HCT116 (cell line): ENCODE measurements around the gene ACOX3. TPM values are rescaled to one million over a fixed set of nuclear protein-coding genes. Genes with fewer than 3 reads are reported as not detected.

Experiments used
- ATAC-seq: fragments of 200-7000 bp; cut with Tn5 transposase; 2 replicates; pipeline ENCODE4 v1.9.1; 2020; ENCODE audit warnings: mild to moderate bottlenecking, moderate library complexity
- BruUV-seq: library from RNA; stranded (reverse); fragments of 400-500 nt; replicated peaks from 2 replicates; lab custom pipeline; 2021; lab: Mats Ljungman, UMichigan
- CTCF ChIA-PET: fragments of 300-600 bp; sonication (Branson Sonifier 250); formaldehyde crosslinking; loops from one replicate; lab custom pipeline; 2021; ENCODE audit warnings: antibody characterized with exemption; lab: Charles Lee
- POLR2A ChIA-PET: fragments of 300-600, 350-600 bp; sonication (Branson Sonifier 250); formaldehyde crosslinking; loops from one replicate; lab custom pipeline; 2021; ENCODE audit warnings: antibody characterized with exemption; lab: Charles Lee
- RAD21 ChIA-PET, 2 experiments: fragments of 300-600 bp; sonication (Branson Sonifier 250); formaldehyde crosslinking; loops; one replicate each; lab custom pipeline; 2023; ENCODE audit warnings: low total read pairs in 2 of 2; ENCODE audit not compliant: uncharacterized antibody in 2 of 2, unreplicated experiment in 2 of 2, low non-redundant PET in 1 of 2; lab: Charles Lee
- DNase-seq: peaks from one replicate; pipeline ENCODE4 v3.0.0-alpha.2; 2010; ENCODE audit warnings: low read depth, low spot score
- H2AFZ ChIP-seq: fragments of 200-600 bp; shearing (Covaris generic), sonication (generic); 2 replicates; pipeline ENCODE4 v1.6.1; 2017; ENCODE audit warnings: low read depth, mixed run types, mixed read lengths, antibody characterized with exemption, low read length; ENCODE audit not compliant: poor library complexity, severe bottlenecking
- H3K27ac ChIP-seq: 2 replicates; pipeline ENCODE4 v1.5.1; 2012; ENCODE audit warnings: low read depth, low read length
- H3K27me3 ChIP-seq: fragments of 200-600 bp; sonication (generic); 2 replicates; pipeline ENCODE4 v1.6.1; 2016; ENCODE audit warnings: mixed run types, low read length, mixed read lengths; ENCODE audit not compliant: insufficient read depth
- H3K36me3 ChIP-seq, 2 experiments: fragments of 200-500 bp in 1 of 2; fragments of 200-600 bp in 1 of 2; sonication (Bioruptor generic) in 1 of 2; sonication (generic) in 1 of 2; 2 replicates each; pipeline versions ENCODE4 v1.5.1 to v1.6.1; 2014 to 2016; ENCODE audit warnings: low read length in 2 of 2, inconsistent platforms in 1 of 2, mixed read lengths in 1 of 2, mixed run types in 1 of 2; ENCODE audit not compliant: insufficient read depth in 2 of 2, control insufficient read depth in 1 of 2
- H3K4me1 ChIP-seq, 2 experiments: fragments of 200-600 bp in 1 of 2; sonication (generic) in 1 of 2; 2 replicates each; pipeline versions ENCODE4 v1.5.1 to v1.6.1; 2012 to 2017; ENCODE audit warnings: low read length in 2 of 2, inconsistent platforms in 1 of 2, mild to moderate bottlenecking in 1 of 2, mixed read lengths in 1 of 2, mixed run types in 1 of 2, moderate library complexity in 1 of 2; ENCODE audit not compliant: insufficient read depth in 2 of 2, control insufficient read depth in 1 of 2
- H3K4me2 ChIP-seq: fragments of 200-600 bp; sonication (generic); 2 replicates; pipeline ENCODE4 v1.6.1; 2017; ENCODE audit warnings: mixed run types, low read length, mixed read lengths
- H3K4me3 ChIP-seq, 2 experiments: fragments of 200-600 bp in 1 of 2; sonication (generic) in 1 of 2; replicated peaks in 1 of 2; 2 replicates each; pipeline ENCODE4 v1.5.1; 2011 to 2016; ENCODE audit warnings: low read length in 2 of 2, control low read depth in 1 of 2, low read depth in 1 of 2, mild to moderate bottlenecking in 1 of 2, mixed read lengths in 1 of 2, mixed run types in 1 of 2
- H3K79me2 ChIP-seq: fragments of 200-600 bp; sonication (generic); 2 replicates; pipeline ENCODE4 v1.6.1; 2017; ENCODE audit warnings: mild to moderate bottlenecking, mixed run types, low read length, moderate library complexity, mixed read lengths; ENCODE audit not compliant: insufficient read depth
- H3K9ac ChIP-seq: fragments of 200-600 bp; sonication (generic); 2 replicates; pipeline ENCODE4 v1.6.1; 2016; ENCODE audit warnings: low read length, mixed read lengths
- H3K9me2 ChIP-seq: fragments of 200-600 bp; sonication (generic), shearing (Covaris generic); 2 replicates; pipeline ENCODE4 v1.6.1; 2017; ENCODE audit warnings: mixed run types, mild to moderate bottlenecking, moderate library complexity; ENCODE audit not compliant: insufficient read depth
- H3K9me3 ChIP-seq, 2 experiments: fragments of 200-500 bp in 1 of 2; fragments of 200-600 bp in 1 of 2; sonication (Bioruptor generic) in 1 of 2; sonication (generic) in 1 of 2; 2 replicates each; pipeline ENCODE4 v1.6.1; 2014 to 2017; ENCODE audit warnings: low read length in 2 of 2, mixed read lengths in 2 of 2, inconsistent platforms in 1 of 2, low read depth in 1 of 2, mild to moderate bottlenecking in 1 of 2, mixed run types in 1 of 2, moderate library complexity in 1 of 2; ENCODE audit not compliant: control insufficient read depth in 1 of 2, insufficient read depth in 1 of 2
- H4K20me1 ChIP-seq: fragments of 200-600 bp; sonication (generic), shearing (Covaris generic); 2 replicates; pipeline ENCODE4 v1.6.1; 2017; ENCODE audit warnings: mixed run types, mild to moderate bottlenecking, moderate library complexity; ENCODE audit not compliant: insufficient read depth
- ATF3 ChIP-seq: IDR thresholded peaks from 2 replicates; pipeline ENCODE4 v1.6.1; 2012
- CBX3 ChIP-seq: IDR thresholded peaks from 2 replicates; pipeline ENCODE4 v1.6.1; 2012; ENCODE audit warnings: low read depth
- CTCF ChIP-seq, 3 experiments: fragments of 200-600 bp in 1 of 3; sonication (generic) in 1 of 3; IDR thresholded peaks in 2 of 3; conservative IDR thresholded peaks in 1 of 3; 2 replicates each; pipeline ENCODE4 v1.5.1; 2012 to 2017; ENCODE audit warnings: low read depth in 2 of 3, low read length in 2 of 3, antibody characterized with exemption in 1 of 3, borderline replicate concordance in 1 of 3, control low read depth in 1 of 3, mild to moderate bottlenecking in 1 of 3, mixed read lengths in 1 of 3, mixed run types in 1 of 3, moderate library complexity in 1 of 3; ENCODE audit not compliant: insufficient read depth in 1 of 3
- EGR1 ChIP-seq: IDR thresholded peaks from 2 replicates; pipeline ENCODE4 v1.6.1; 2012; ENCODE audit warnings: low read depth
- ELF1 ChIP-seq: IDR thresholded peaks from 2 replicates; pipeline ENCODE4 v1.6.1; 2012; ENCODE audit warnings: low read depth, borderline replicate concordance
- EZH2 ChIP-seq: fragments of 200-600 bp; sonication (generic); IDR thresholded peaks from 2 replicates; pipeline ENCODE4 v1.6.1; 2017; ENCODE audit warnings: antibody characterized with exemption, mixed run types
- EZH2phosphoT487 ChIP-seq: fragments of 200-600 bp; IDR thresholded peaks from 2 replicates; pipeline ENCODE4 v1.6.1; 2018; ENCODE audit warnings: antibody characterized with exemption, borderline replicate concordance
- MAX ChIP-seq: IDR thresholded peaks from 2 replicates; pipeline ENCODE4 v1.6.1; 2012
- POLR2AphosphoS5 ChIP-seq: IDR thresholded peaks from 2 replicates; pipeline ENCODE4 v1.6.1; 2011; ENCODE audit warnings: mild to moderate bottlenecking, low read depth, low read length, moderate library complexity
- RAD21 ChIP-seq: IDR thresholded peaks from 2 replicates; pipeline ENCODE4 v1.6.1; 2012; ENCODE audit warnings: low read depth, mild to moderate bottlenecking
- REST ChIP-seq: IDR thresholded peaks from 2 replicates; pipeline ENCODE4 v1.6.1; 2012; ENCODE audit warnings: low read depth
- SIN3A ChIP-seq: IDR thresholded peaks from 2 replicates; pipeline ENCODE4 v1.6.1; 2012; ENCODE audit warnings: low read depth
- SP1 ChIP-seq: IDR thresholded peaks from 2 replicates; pipeline ENCODE4 v1.6.1; 2012; ENCODE audit warnings: low read depth
- SRF ChIP-seq: IDR thresholded peaks from 2 replicates; pipeline ENCODE4 v1.6.1; 2012; ENCODE audit warnings: low read depth
- TCF7L2 ChIP-seq: IDR thresholded peaks from 2 replicates; pipeline ENCODE4 v1.7.0; 2011; ENCODE audit warnings: borderline replicate concordance, inconsistent platforms; ENCODE audit not compliant: insufficient read depth, insufficient read length; ENCODE audit errors: extremely low read depth
- YY1 ChIP-seq: IDR thresholded peaks from 2 replicates; pipeline ENCODE4 v1.6.1; 2011; ENCODE audit warnings: low read length, low read depth, moderate library complexity, mild to moderate bottlenecking; ENCODE audit not compliant: insufficient replicate concordance; ENCODE audit errors: extremely low read depth
- ZBTB33 ChIP-seq: IDR thresholded peaks from 2 replicates; pipeline ENCODE4 v1.6.1; 2011; ENCODE audit warnings: mild to moderate bottlenecking, low read length, moderate library complexity; ENCODE audit not compliant: insufficient replicate concordance; ENCODE audit errors: extremely low read depth
- ZFX ChIP-seq: fragments of 450-650 bp; IDR thresholded peaks from 2 replicates; pipeline ENCODE4 v1.6.1; 2017
- ZNF274 ChIP-seq: fragments of 200-500 bp; sonication (Bioruptor generic); IDR thresholded peaks from 2 replicates; pipeline ENCODE4 v1.6.1; 2014; ENCODE audit warnings: mild to moderate bottlenecking, low read depth, low read length, inconsistent platforms
- intact Hi-C: fragments of 100-400 bp; cut with micrococcal nuclease; formaldehyde crosslinking; loops from 2 replicates; pipeline ENCODE4 v1.10.0; 2022
- total RNA-seq: library from RNA; stranded (reverse); gene quantifications from one replicate; pipeline ENCODE4 v1.2.1, GENCODE V29; 2021; ENCODE audit not compliant: unreplicated experiment

ACOX3 gene
- total RNA-seq, 1 experiment from 2014 or later = 16.9 TPM

- Histone ChIP-seq H3K27me3 (no peaks in the 10 kb centered on the region), H3K9ac (no peak overlapping the region), H2AFZ (no peak overlapping the region), H4K20me1 (no peaks in the 10 kb centered on the region), H3K27ac (no peak overlapping the region), H3K4me2 (no peak overlapping the region), H3K79me2 (no peaks in the 10 kb centered on the region), H3K4me1 (peaks cover 0 to under 1% of the 10 kb centered on the region in 2 experiments; a peak in 1 of 4 replicates), H3K9me2 (no peaks in the 10 kb centered on the region), H3K36me3 (no peaks in the 10 kb centered on the region), H3K4me3 (no peak overlapping the region), H3K9me3 (no peaks in the 10 kb centered on the region)
- POLR2A ChIA-PET = no interaction called here
- DNase-seq (no peak), ATAC-seq (no peak)
- no peak for TF ChIP-seq TCF7L2
- no peak for TF ChIP-seq SRF
- no peak for TF ChIP-seq CTCF (IDR thresholded peaks at IDR 0.05 in 2 of 3, conservative IDR thresholded peaks at IDR 0.05 in 1 of 3; ENCODE audit: borderline replicate concordance in 1 of 3, insufficient read depth in 1 of 3, low read depth in 2 of 3, low read length in 2 of 3)
- no peak for TF ChIP-seq REST
- no peak for TF ChIP-seq MAX
- TF ChIP-seq ZBTB33 = no peak
- TF ChIP-seq POLR2AphosphoS5 = no peak
- TF ChIP-seq CBX3 = no peak
- no peak for TF ChIP-seq ZNF274
- no peak for TF ChIP-seq SP1
- no peak for TF ChIP-seq YY1
- no peak for TF ChIP-seq RAD21
- no peak for TF ChIP-seq SIN3A
- TF ChIP-seq EGR1 = no peak
- no peak for TF ChIP-seq EZH2phosphoT487
- TF ChIP-seq ZFX = no peak
- TF ChIP-seq EZH2 = no peak
- TF ChIP-seq ATF3 = no peak
- TF ChIP-seq ELF1 = no peak
- no TSS peak for BruUV-seq
- intact Hi-C loops = no loop called here
- CTCF ChIA-PET = no interaction called here
- RAD21 ChIA-PET = no interaction called here
These were observed 118.8 kb downstream of the ACOX3 start for GRCh38 chr4:8321771-8322170.
